Measurements from ENCODE around the gene MGAT3.

Gene MGAT3

GRCh38 chr22:39522567-39523300, 65.9 kb downstream of the MGAT3 start:
- Histone ChIP-seq H3K4me2 (ENCODE audit: low read depth, low read length, poor library complexity, severe bottlenecking) (peak overlapping the region; percentile 64), H3K27ac (ENCODE audit: low read depth, low read length) (peak overlapping the region; percentile 90), H3K4me3 (ENCODE audit: insufficient read depth, low read length, poor library complexity, severe bottlenecking) (peak overlapping the region; percentile 87), H3K36me3 (ENCODE audit: low read length) (peaks cover 19% of the 10 kb centered on the region), H3K9me2 (replicated peaks; ENCODE audit: insufficient read depth, low read length) (no peaks in the 10 kb centered on the region), H2AFZ (ENCODE audit: low read depth, low read length, severe bottlenecking) (no peak overlapping the region), H3K9me3 (ENCODE audit: insufficient read depth, low read length) (no peaks in the 10 kb centered on the region), H3K79me2 (ENCODE audit: insufficient read depth, low read length) (peaks cover 38% of the 10 kb centered on the region), H3K27me3 (ENCODE audit: low read length) (no peaks in the 10 kb centered on the region), H3F3A (ENCODE audit: insufficient read depth) (peaks cover 81% of the 10 kb centered on the region), H3K9ac (ENCODE audit: low read length) (peak overlapping the region; percentile 99), H4K20me1 (ENCODE audit: low read depth, low read length) (peaks cover 11% of the 10 kb centered on the region; the same call in 1 of the 2 replicates)
- TF ChIP-seq EZH2phosphoT487 (conservative IDR thresholded peaks at IDR 0.05; ENCODE audit: low read length) (no peak), CTCF (IDR thresholded peaks at IDR 0.05; ENCODE audit: insufficient read depth, low read length, poor library complexity, severe bottlenecking) (no peak)

- peaks cover 19% of the 10 kb centered on the region for H3K36me3 ChIP-seq (ENCODE audit: low read length)
- H3K9me2 ChIP-seq (replicated peaks; ENCODE audit: insufficient read depth, low read length) = no peaks in the 10 kb centered on the region
- H3K9ac ChIP-seq (ENCODE audit: low read length) = no peak overlapping the region
- TF ChIP-seq EZH2phosphoT487 (conservative IDR thresholded peaks at IDR 0.05; ENCODE audit: low read length) (no peak), CTCF (IDR thresholded peaks at IDR 0.05; ENCODE audit: insufficient read depth, low read length, poor library complexity, severe bottlenecking) (no peak)
- H4K20me1 ChIP-seq (ENCODE audit: low read depth, low read length) = peaks cover 11% of the 10 kb centered on the region; the same call in 1 of the 2 replicates
- H3K79me2 ChIP-seq (ENCODE audit: insufficient read depth, low read length) = peaks cover 28% of the 10 kb centered on the region
- H3K27me3 ChIP-seq (ENCODE audit: low read length) = no peaks in the 10 kb centered on the region
- H3K27ac ChIP-seq (ENCODE audit: low read depth, low read length) = peak overlapping the region; percentile 17; the same call in 1 of the 2 replicates
- H3K9me3 ChIP-seq (ENCODE audit: insufficient read depth, low read length) = no peaks in the 10 kb centered on the region
- peak overlapping the region; percentile 8 for H3K4me2 ChIP-seq (ENCODE audit: low read depth, low read length, poor library complexity, severe bottlenecking)
- H2AFZ ChIP-seq (ENCODE audit: low read depth, low read length, severe bottlenecking) = no peak overlapping the region
- no peak overlapping the region for H3K4me3 ChIP-seq (ENCODE audit: insufficient read depth, low read length, poor library complexity, severe bottlenecking)
- peaks cover 82% of the 10 kb centered on the region for H3F3A ChIP-seq (ENCODE audit: insufficient read depth)
These were observed 67.4 kb downstream of the MGAT3 start for GRCh38 chr22:39524089-39524752.

- H2AFZ ChIP-seq (ENCODE audit: low read depth, low read length, severe bottlenecking) = no peak overlapping the region
- H3K79me2 ChIP-seq (ENCODE audit: insufficient read depth, low read length) = peaks cover 25% of the 10 kb centered on the region
- H3K4me3 ChIP-seq (ENCODE audit: insufficient read depth, low read length, poor library complexity, severe bottlenecking) = no peak overlapping the region
- H3K4me2 ChIP-seq (ENCODE audit: low read depth, low read length, poor library complexity, severe bottlenecking) = peak overlapping the region; percentile 8
- H3K9me2 ChIP-seq (replicated peaks; ENCODE audit: insufficient read depth, low read length) = no peaks in the 10 kb centered on the region
- H3F3A ChIP-seq (ENCODE audit: insufficient read depth) = peaks cover 90% of the 10 kb centered on the region
- no peaks in the 10 kb centered on the region for H3K27me3 ChIP-seq (ENCODE audit: low read length)
- peaks cover 19% of the 10 kb centered on the region for H3K36me3 ChIP-seq (ENCODE audit: low read length)
- no peak overlapping the region for H3K9ac ChIP-seq (ENCODE audit: low read length)
- TF ChIP-seq EZH2phosphoT487 (conservative IDR thresholded peaks at IDR 0.05; ENCODE audit: low read length) = no peak
- no peak for TF ChIP-seq CTCF (IDR thresholded peaks at IDR 0.05; ENCODE audit: insufficient read depth, low read length, poor library complexity, severe bottlenecking)
- peaks cover 11% of the 10 kb centered on the region; the same call in 1 of the 2 replicates for H4K20me1 ChIP-seq (ENCODE audit: low read depth, low read length)
- H3K27ac ChIP-seq (ENCODE audit: low read depth, low read length) = peak overlapping the region; percentile 17
- H3K9me3 ChIP-seq (ENCODE audit: insufficient read depth, low read length) = no peaks in the 10 kb centered on the region
These were observed 68.2 kb downstream of the MGAT3 start for GRCh38 chr22:39524753-39525657.

All from SU-DHL-6 (cell line).